A549 (cell line): ENCODE data around the gene WNT5B.

ENCODE experiments used
- CBX8 ChIP-seq: fragments of 200-600 bp; sonication (generic); IDR thresholded peaks from 2 replicates; pipeline ENCODE4 v1.6.1; 2016
- HDAC2 ChIP-seq: fragments of 200-600 bp; sonication (generic); IDR thresholded peaks from 2 replicates; pipeline ENCODE4 v1.6.1; 2016
- HMGXB4 ChIP-seq: fragments of 250-450 bp; sonication (Bioruptor Pico); IDR thresholded peaks from 2 replicates; pipeline ENCODE4 v1.5.0; 2021; ENCODE audit warnings: mild to moderate bottlenecking, moderate library complexity, borderline replicate concordance
- MAFK ChIP-seq: fragments of 450-650 bp; IDR thresholded peaks from 2 replicates; pipeline ENCODE4 v1.6.1; 2014; ENCODE audit not compliant: partially characterized antibody
- POLR2A ChIP-seq: IDR thresholded peaks from 2 replicates; pipeline ENCODE4 v1.6.1; 2012; ENCODE audit warnings: mild to moderate bottlenecking, low read length
- RCOR1 ChIP-seq: fragments of 150-350 bp; IDR thresholded peaks from 2 replicates; pipeline ENCODE4 v1.6.1; 2014; ENCODE audit warnings: antibody characterized with exemption, low read length, low read depth
- REST ChIP-seq: fragments of 200-600 bp; sonication (generic); IDR thresholded peaks from 2 replicates; pipeline ENCODE4 v1.6.1; 2016; ENCODE audit warnings: antibody characterized with exemption, mild to moderate bottlenecking, moderate library complexity
- RFX5 ChIP-seq: fragments of 450-650 bp; IDR thresholded peaks from 2 replicates; pipeline ENCODE4 v1.7.1; 2014; ENCODE audit warnings: antibody characterized with exemption, mild to moderate bottlenecking, moderate library complexity
- ZNF302 ChIP-seq: fragments of 250-450 bp; sonication (Bioruptor Pico); IDR thresholded peaks from 2 replicates; pipeline ENCODE4 v1.9.0; 2021; ENCODE audit warnings: inconsistent platforms, mild to moderate bottlenecking, moderate library complexity
- TF ChIP-seq, protein P1 (sequence below): fragments of >200 bp; sonication (Bioruptor Twin); formaldehyde crosslinking; IDR thresholded peaks from 3 replicates; pipeline ENCODE4 v1.5.1; 2016

DNA sequence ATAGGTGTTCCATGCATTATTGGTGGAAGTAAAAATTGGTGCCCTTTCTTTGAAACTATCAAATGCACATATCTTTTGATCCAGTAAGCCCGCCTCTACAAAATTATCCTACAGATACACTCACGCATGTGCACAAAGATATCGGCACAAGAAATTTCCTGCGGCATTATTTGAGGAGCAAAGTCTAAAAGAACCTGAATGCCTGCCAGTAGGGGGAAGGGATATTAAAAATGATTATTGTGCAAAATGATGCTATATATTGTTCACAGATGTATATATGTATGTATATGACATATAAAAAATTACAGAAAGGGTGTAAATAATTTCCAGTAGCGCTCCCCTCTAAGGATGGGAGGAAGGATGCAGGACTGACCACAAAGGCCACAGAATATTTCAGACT, 37.2 kb downstream of the WNT5B start:
- TF ChIP-seq RFX5: no peak
- no peak for TF ChIP-seq CBX8
- TF ChIP-seq RCOR1: no peak
- TF ChIP-seq POLR2A: no peak
- TF ChIP-seq HDAC2: no peak
- TF ChIP-seq, protein P1, sequence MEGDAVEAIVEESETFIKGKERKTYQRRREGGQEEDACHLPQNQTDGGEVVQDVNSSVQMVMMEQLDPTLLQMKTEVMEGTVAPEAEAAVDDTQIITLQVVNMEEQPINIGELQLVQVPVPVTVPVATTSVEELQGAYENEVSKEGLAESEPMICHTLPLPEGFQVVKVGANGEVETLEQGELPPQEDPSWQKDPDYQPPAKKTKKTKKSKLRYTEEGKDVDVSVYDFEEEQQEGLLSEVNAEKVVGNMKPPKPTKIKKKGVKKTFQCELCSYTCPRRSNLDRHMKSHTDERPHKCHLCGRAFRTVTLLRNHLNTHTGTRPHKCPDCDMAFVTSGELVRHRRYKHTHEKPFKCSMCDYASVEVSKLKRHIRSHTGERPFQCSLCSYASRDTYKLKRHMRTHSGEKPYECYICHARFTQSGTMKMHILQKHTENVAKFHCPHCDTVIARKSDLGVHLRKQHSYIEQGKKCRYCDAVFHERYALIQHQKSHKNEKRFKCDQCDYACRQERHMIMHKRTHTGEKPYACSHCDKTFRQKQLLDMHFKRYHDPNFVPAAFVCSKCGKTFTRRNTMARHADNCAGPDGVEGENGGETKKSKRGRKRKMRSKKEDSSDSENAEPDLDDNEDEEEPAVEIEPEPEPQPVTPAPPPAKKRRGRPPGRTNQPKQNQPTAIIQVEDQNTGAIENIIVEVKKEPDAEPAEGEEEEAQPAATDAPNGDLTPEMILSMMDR: no peak
- no peak for TF ChIP-seq REST
- TF ChIP-seq MAFK: peak; percentile 62
- no peak for TF ChIP-seq ZNF302 (CRISPR knock-in tag)
- TF ChIP-seq HMGXB4 (CRISPR knock-in tag): no peak
